ENCODE measurements around the gene BLVRB. TPM values are rescaled to one million over a fixed set of nuclear protein-coding genes. Genes with fewer than 3 reads are reported as not detected.

BLVRB gene
- total RNA-seq, 1 experiment from 2014 or later: 49.4 TPM

DNA sequence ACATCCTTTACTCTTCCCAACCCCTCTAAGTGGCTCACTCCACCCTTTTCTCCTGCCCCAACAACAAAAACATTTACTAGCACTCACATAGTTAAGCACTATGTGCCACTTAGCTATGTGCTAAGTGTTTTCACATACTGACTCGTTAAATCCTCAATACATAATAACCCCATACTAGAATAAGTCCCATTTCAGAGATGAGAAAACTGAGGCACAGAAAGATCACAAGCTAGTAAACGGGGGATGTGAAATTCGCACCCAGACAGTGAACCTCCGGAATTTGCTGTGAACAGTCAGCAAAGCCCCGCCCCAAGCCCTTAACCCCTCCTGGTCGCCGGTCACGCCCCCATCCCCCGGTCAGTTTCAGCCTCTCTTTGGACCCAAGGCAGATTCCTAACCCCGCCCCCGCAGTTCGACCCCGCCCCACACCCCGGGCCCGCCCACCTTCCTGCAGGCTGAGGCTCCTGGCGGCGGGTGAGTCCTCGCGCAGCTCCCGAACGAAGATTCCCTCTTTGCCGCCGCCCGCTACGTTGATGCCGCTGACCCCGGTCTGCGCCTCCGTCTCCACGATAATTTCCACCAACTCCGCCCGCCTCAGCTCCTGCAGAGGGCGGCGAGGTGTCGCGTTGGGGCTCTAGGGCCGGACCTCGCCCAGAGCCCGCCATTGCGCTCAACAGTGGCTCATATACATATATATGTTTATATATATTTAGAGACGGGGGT, 62.1 kb downstream of the BLVRB start:
- peak; percentile 95 for DNase-seq (ENCODE audit: low read depth)

- no peak for DNase-seq (ENCODE audit: low read depth)
These were observed 65.0 kb downstream of the BLVRB start for GRCh38 chr19:40400559-40400958.

DNA sequence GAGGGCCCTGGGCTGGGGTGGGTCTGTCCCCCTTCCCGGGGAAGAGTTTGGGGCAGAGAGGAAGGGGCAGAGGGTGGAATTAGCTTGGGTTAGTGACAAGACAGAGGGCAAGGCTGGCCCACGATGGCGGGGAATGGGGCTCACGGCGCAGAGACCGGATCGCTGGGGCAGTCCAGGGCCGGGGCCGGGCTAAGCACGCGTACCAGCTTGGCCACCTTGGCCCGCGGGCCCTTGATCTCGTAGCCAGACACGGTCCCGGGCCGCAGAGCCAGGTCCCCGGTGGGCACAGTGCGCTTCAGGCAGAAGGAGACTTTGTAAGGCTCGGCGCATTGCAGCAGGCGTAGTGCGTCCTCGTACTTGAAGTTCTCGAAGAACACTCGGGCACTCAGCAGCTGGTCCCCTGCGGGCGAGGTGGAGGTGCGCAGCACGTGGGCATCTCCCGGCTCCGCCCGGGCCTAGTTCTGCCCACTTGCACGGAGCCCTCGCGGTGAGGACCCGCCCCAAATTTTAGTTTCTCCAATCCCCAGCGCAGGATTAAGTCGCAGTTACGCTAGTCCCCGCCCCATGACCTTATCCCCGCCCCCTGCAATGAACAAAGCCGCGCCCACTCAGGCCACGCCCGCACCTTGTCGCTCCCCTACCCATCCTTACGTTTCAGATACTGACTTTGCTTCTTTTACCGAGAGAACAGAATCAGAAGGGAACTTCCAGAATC, 67.0 kb downstream of the BLVRB start:
- no peak for DNase-seq (ENCODE audit: low read depth)

Other genes starting within 250 kb of the BLVRB start
- not detected in 2 replicates for gene TTC9B, start 247.4 kb downstream of the BLVRB start, total RNA-seq (2014; rRNA removed; shearing (Covaris generic))
- gene CCNP, start 239.1 kb downstream of the BLVRB start, total RNA-seq (2014; rRNA removed; shearing (Covaris generic)): 0.39 TPM in 1 of 2 replicates, not detected in the other
- gene AKT2, start 180.4 kb downstream of the BLVRB start, total RNA-seq (2014; rRNA removed; shearing (Covaris generic)): 83.6 and 84.5 TPM in 2 replicates
- gene C19orf47, start 117.3 kb downstream of the BLVRB start, total RNA-seq (2014; rRNA removed; shearing (Covaris generic)): 5.7 and 22.4 TPM in 2 replicates
- 118 and 121 TPM in 2 replicates for gene PLD3, start 117.0 kb downstream of the BLVRB start, total RNA-seq (2014; rRNA removed; shearing (Covaris generic))
- gene HIPK4, start 75.6 kb downstream of the BLVRB start, total RNA-seq (2014; rRNA removed; shearing (Covaris generic)): under 0.01 TPM in 1 of 2 replicates, not detected in the other
- gene PRX, start 52.4 kb downstream of the BLVRB start, total RNA-seq (2014; rRNA removed; shearing (Covaris generic)): 0.71 and 1.6 TPM in 2 replicates
- 21.1 and 29.2 TPM in 2 replicates for gene SERTAD1, start 39.8 kb downstream of the BLVRB start, total RNA-seq (2014; rRNA removed; shearing (Covaris generic))
- 13.8 and 16.8 TPM in 2 replicates for gene SERTAD3, start 21.4 kb downstream of the BLVRB start, total RNA-seq (2014; rRNA removed; shearing (Covaris generic))
- 0.15 and 1.5 TPM in 2 replicates for gene SPTBN4, start 1.3 kb upstream of the BLVRB start, total RNA-seq (2014; rRNA removed; shearing (Covaris generic))
- gene SHKBP1, start 111.1 kb upstream of the BLVRB start, total RNA-seq (2014; rRNA removed; shearing (Covaris generic)): 40.6 and 134 TPM in 2 replicates
- gene LTBP4, start 135.6 kb upstream of the BLVRB start, total RNA-seq (2014; rRNA removed; shearing (Covaris generic)): 16.4 and 26.0 TPM in 2 replicates
- 16.4 and 22.7 TPM in 2 replicates for gene NUMBL, start 224.9 kb upstream of the BLVRB start, total RNA-seq (2014; rRNA removed; shearing (Covaris generic))

Measured in Daoy (cell line).